Aorta (tissue), 5 donors: ENCODE data around the gene ADCY10. TPM values are rescaled to one million over a fixed set of nuclear protein-coding genes. Genes with fewer than 3 reads are reported as not detected.

ENCODE experiments used
- ATAC-seq: fragments of 200-7000 bp; cut with Tn5 transposase; one replicate; pipeline ENCODE4 v1.9.1; 2022; ENCODE audit warnings: moderate library complexity; ENCODE audit not compliant: low FRiP score
- DNase-seq, 2 donors: peaks; one replicate each; pipeline ENCODE4 v3.0.0-alpha.2; 2020
- H3K27ac ChIP-seq, 2 donors: one replicate each; pipeline ENCODE4 v1.5.1; 2013; ENCODE audit warnings: low read length in 2 of 2, mild to moderate bottlenecking in 2 of 2, moderate library complexity in 2 of 2, control low read depth in 1 of 2, inconsistent platforms in 1 of 2, low read depth in 1 of 2
- H3K27me3 ChIP-seq, 2 donors: one replicate each; pipeline ENCODE4 v1.6.1; 2013; ENCODE audit warnings: control low read depth in 1 of 2, low read length in 1 of 2, mild to moderate bottlenecking in 1 of 2, moderate library complexity in 1 of 2; ENCODE audit not compliant: insufficient read depth in 2 of 2, control insufficient read depth in 1 of 2
- H3K36me3 ChIP-seq, 2 donors: one replicate each; pipeline ENCODE4 v1.6.1; 2013; ENCODE audit warnings: control low read depth in 1 of 2, low read length in 1 of 2, mild to moderate bottlenecking in 1 of 2; ENCODE audit not compliant: insufficient read depth in 2 of 2, control insufficient read depth in 1 of 2
- H3K4me1 ChIP-seq, 2 donors: one replicate each; pipeline ENCODE4 v1.6.1; 2013; ENCODE audit warnings: low read length in 2 of 2, control low read depth in 1 of 2, mild to moderate bottlenecking in 1 of 2, moderate library complexity in 1 of 2; ENCODE audit not compliant: insufficient read depth in 2 of 2, control insufficient read depth in 1 of 2
- H3K4me3 ChIP-seq, 2 donors: one replicate each; pipeline ENCODE4 v1.5.1; 2013; ENCODE audit warnings: low read length in 2 of 2, control low read depth in 1 of 2, mild to moderate bottlenecking in 1 of 2
- H3K9me3 ChIP-seq: one replicate; pipeline ENCODE4 v1.6.1; 2013; ENCODE audit warnings: mild to moderate bottlenecking, low read length; ENCODE audit not compliant: control insufficient read depth
- WGBS, 2 donors: extraction: QIAGEN DNeasy Blood & Tissue Kit; methylation state at CpG; one replicate each; pipeline ENCODE4 v1.1.7; 2013; 5-methylcytosine and 5-hydroxymethylcytosine counted together
- intact Hi-C, 2 donors: fragments of 100-400 bp; cut with DNase I; formaldehyde crosslinking; loops; one replicate each; pipeline versions ENCODE4 v1.14.2 to v1.15.0; 2022
- polyA plus RNA-seq, 2 donors: library from polyadenylated mRNA; stranded (reverse); fragments of 200-250 nt; gene quantifications; one replicate each; pipeline ENCODE4 v1.2.3, GENCODE V29; 2013
- total RNA-seq, 2 donors: library from RNA; stranded (reverse); fragmentation: NEBNext Ultra II Directional; extraction: Animal tissue kit (Norgen Biotek cat#: 25700); gene quantifications; one replicate each; pipeline ENCODE4 v1.2.1, GENCODE V29; 2021
- donor health status: healthy with polysubstance abuse.
- donor health status: Bipolar disorder and iron deficiency.
- donor health status: DM: no; HTN: no; CAD: no.
- donor health status: DM: no; HTN: no; CAD: no.
- donor health status: DM: yes; HTN: yes; CAD: no.

ADCY10 gene
- total and polyA plus RNA-seq, 4 donors: 0.13 to 0.24 (median 0.16) TPM

DNA sequence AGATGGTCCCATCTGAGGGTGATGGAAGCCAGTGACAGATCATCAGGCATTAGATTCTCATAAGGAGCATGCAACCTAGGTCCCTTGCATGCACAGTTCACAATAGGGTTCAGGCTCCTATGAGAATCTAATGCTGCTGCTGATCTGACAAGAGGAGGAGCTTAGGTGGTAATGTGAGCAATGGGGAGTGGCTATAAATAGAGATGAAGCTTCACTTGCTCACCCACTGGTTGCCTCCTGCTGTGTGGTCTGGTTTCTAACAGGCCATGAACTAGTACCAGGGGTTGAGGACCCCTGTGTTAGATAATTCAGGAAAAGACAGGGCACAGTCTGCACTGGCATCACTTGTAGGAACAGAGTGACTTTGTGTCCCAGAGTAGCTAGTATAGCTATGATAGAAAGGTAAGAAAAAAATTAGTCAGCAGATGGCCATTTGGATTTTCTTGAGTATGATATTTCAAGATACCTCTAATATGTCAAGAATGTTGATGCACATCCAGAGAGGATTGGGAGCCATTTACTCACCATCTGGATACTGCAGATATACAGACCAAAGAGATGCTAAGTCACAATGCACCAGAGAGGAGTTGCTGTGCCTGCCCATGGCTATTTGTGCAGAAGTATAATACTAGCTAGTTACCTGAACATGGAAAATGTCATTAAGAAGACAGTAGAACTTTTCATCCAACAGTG, 53.6 kb downstream of the ADCY10 start:
- DNase-seq (no peak), ATAC-seq (no peak)
- no peak overlapping the region for H3K27ac ChIP-seq
- no peak overlapping the region for H3K4me3 ChIP-seq
- H3K36me3 ChIP-seq: no peaks in the 10 kb centered on the region
- no peaks in the 10 kb centered on the region for H3K4me1 ChIP-seq
- no peaks in the 10 kb centered on the region for H3K27me3 ChIP-seq
- intact Hi-C loops: no loop called here
- H3K9me3 ChIP-seq: no peaks in the 10 kb centered on the region

DNA sequence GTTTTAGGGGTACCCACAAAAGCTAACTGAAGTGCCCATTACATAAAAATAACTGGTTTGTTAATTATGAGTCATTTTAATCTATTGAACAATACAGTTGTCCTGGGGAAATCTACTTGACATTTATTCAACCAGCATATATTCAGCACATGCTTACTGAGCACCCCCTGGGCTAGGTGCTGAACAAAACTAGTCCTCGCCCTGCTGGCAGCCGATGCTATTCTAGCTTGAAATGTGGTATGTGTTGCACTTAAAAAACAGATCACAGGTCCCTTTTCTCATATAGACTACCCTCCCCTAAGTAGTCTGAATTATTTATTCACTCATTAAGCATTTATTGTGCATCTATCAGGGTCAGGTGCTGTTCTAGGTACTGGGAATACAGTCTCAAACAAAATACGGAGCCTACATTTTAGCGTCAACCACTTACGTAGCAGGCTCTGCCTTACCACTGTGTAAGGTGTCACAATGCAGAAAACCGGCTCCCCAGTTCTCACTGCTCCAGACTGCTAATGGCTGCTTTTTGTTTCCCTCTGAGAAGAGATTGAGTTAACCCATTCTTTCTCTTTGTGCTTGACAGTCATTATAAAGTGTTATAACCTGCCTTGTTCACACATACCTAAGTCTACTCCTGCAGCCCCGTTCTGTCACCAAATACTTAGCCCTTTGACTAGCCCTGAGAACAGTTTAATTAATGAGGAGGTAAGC, 57.1 kb downstream of the ADCY10 start:
- H3K27me3 ChIP-seq: no peaks in the 10 kb centered on the region
- no peaks in the 10 kb centered on the region for H3K36me3 ChIP-seq
- ATAC-seq: no peak
- no peaks in the 10 kb centered on the region for H3K4me1 ChIP-seq
- no peak overlapping the region for H3K4me3 ChIP-seq
- no peak overlapping the region for H3K27ac ChIP-seq
- no peak for DNase-seq
- WGBS, 2 donors: 84 to 86% methylated on average over 7 of the region's 7 CpGs
- intact Hi-C loops: no loop called here
- no peaks in the 10 kb centered on the region for H3K9me3 ChIP-seq

DNA sequence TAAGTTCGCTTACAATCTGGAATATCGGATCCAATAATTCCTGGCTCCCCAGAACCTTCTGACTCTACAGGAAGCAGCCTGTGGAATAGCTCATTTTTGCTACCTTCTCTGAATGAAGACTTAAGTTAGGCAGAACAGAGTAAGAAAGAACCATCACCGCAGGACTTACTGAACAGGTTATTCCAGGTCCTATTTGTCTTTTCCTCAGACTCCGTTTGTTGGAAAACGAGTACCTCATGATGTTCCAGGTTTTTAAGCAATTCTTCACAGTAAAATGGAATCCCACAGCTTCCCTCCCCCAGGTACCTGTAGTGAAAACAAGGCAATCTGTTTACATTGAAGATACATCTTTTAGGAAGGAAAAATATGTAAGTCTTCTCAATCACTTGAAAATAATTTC, 59.8 kb downstream of the ADCY10 start:
- Histone ChIP-seq H3K9me3 (no peaks in the 10 kb centered on the region), H3K4me3 (no peak overlapping the region), H3K4me1 (no peaks in the 10 kb centered on the region), H3K27me3 (no peaks in the 10 kb centered on the region), H3K36me3 (no peaks in the 10 kb centered on the region), H3K27ac (no peak overlapping the region)
- 83 to 87% methylated on average over 5 of the region's 5 CpGs for WGBS, 2 donors
- no peak for DNase-seq
- intact Hi-C loops: no loop called here
- no peak for ATAC-seq

DNA sequence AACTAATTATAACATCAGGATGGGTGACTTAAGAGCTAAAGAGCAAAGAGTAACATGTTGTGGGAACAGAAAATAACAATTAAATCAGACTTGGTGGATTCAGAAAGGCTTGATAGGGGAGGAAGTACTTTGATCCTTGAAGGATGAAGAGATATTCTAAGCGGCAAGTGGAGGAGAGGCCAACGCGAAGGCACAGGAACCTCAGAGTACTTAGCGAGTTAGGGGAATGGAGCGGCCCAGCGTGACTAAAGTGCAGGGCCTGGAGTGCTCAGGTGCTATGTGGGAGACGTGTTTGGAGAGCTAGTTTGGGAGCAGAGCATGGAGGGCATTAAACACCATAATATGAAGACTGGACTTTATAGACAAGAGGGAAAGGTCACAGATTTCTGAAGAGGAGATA, 64.3 kb downstream of the ADCY10 start:
- H3K9me3 ChIP-seq: no peaks in the 10 kb centered on the region
- intact Hi-C loops: no loop called here

DNA sequence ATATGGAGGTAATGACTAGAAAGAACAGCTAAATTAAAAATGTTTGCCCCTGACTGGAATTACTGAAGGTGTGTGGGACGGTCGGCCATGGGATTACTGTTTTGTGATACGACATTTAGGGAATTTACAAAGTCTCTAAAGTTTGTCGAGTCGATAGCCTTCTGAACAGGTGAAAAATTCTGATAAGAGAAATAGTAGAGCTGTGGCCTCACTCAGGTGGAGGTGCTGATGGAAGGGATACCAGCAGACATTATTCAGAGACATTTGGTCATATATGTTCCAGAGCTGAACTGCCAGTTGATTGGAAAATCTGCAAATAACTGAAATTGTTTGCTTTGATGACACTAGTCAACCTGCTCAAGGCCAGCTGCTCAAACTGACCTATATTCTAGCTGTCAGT, 71.1 kb downstream of the ADCY10 start:
- ATAC-seq (no peak), DNase-seq (no peak)
- H3K4me1 ChIP-seq: no peaks in the 10 kb centered on the region
- H3K27ac ChIP-seq: no peak overlapping the region
- WGBS, 2 donors: 97 to 98% methylated on average over 5 of the region's 5 CpGs
- no peaks in the 10 kb centered on the region for H3K27me3 ChIP-seq
- intact Hi-C loops: no loop called here
- no peak overlapping the region for H3K4me3 ChIP-seq
- H3K36me3 ChIP-seq: no peaks in the 10 kb centered on the region
- no peaks in the 10 kb centered on the region for H3K9me3 ChIP-seq

More for the DNA sequence above, 64.3 kb downstream of the ADCY10 start:
- Histone ChIP-seq H3K4me3 (no peak overlapping the region), H3K27me3 (no peaks in the 10 kb centered on the region), H3K27ac (no peak overlapping the region), H3K4me1 (no peaks in the 10 kb centered on the region), H3K36me3 (no peaks in the 10 kb centered on the region)
- ATAC-seq (no peak), DNase-seq (no peak)
- 95 to 96% methylated on average over 7 of the region's 7 CpGs for WGBS, 2 donors

DNA sequence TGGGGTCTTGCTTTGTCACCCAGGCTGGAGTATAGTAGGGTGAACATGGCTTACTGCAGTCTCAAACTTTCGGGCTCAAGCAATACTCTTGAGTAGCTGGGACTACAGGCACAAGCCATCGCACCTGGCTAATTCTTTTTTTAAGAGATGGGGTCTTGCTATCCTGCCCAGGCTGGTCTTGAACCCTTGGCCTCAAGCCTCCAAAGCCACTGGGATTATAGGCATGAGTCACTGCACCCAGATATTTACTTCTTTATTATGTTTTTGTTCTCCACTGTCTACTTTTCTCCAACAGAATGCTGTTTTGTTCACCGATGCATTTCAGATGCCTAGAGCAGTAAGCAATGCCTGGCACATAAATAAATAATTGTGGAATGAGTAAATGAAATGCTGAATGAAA, 72.4 kb downstream of the ADCY10 start:
- Histone ChIP-seq H3K4me3 (no peak overlapping the region), H3K4me1 (no peaks in the 10 kb centered on the region), H3K27me3 (no peaks in the 10 kb centered on the region), H3K27ac (no peak overlapping the region), H3K9me3 (no peaks in the 10 kb centered on the region), H3K36me3 (no peaks in the 10 kb centered on the region)
- intact Hi-C loops: no loop called here
- 93 to 94% methylated on average over 3 of the region's 3 CpGs for WGBS, 2 donors
- DNase-seq: no peak
- no peak for ATAC-seq

DNA sequence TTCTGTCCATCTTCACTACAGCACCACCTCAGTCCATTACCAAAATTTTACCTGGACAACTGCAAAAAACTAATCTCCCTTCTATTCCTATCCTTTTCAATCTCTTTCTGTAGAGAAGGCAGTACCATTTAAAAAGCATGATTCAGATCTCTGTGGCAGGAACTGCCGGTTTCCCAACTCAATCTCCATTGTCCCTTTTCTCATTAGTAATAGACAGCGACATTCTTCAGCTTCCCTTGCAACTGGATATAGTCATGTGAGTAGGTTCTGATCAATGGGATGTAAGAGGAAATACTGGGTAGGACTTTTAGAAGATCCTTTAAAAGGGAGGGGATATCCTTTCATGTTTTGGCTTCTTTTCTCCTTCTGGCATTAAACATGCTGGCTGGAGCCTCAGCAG, 74.9 kb downstream of the ADCY10 start:
- Histone ChIP-seq H3K27me3 (no peaks in the 10 kb centered on the region), H3K9me3 (no peaks in the 10 kb centered on the region), H3K4me1 (no peaks in the 10 kb centered on the region), H3K4me3 (no peak overlapping the region), H3K36me3 (no peaks in the 10 kb centered on the region), H3K27ac (no peak overlapping the region)
- no peak for ATAC-seq
- 91 to 96% methylated on average over 2 of the region's 2 CpGs for WGBS, 2 donors
- intact Hi-C loops: no loop called here
- DNase-seq: no peak

DNA sequence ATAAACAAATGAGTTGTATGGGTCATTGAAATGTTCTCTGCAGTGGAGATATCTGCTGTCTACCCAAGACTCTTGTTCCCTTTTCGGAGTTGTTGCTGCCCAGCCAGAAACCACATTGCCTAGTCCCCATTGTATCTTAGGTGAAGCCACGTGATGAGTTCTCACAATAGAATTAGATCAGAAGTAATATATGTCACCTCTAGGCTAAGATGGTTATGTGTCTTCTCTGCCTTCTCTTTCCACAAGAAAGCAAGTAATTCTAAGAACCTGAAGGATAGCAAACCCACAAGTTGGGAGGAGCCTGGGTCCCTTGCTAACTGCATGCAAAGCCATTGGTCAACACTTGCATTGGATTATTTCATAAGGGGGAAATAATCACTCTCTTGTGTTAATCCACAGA, 76.6 kb downstream of the ADCY10 start:
- Histone ChIP-seq H3K27ac (no peak overlapping the region), H3K36me3 (no peaks in the 10 kb centered on the region), H3K4me1 (no peaks in the 10 kb centered on the region), H3K9me3 (no peaks in the 10 kb centered on the region), H3K27me3 (no peaks in the 10 kb centered on the region), H3K4me3 (no peak overlapping the region)
- intact Hi-C loops: no loop called here
- ATAC-seq: no peak
- WGBS, 2 donors: 54 to 87% methylated on average over 2 of the region's 2 CpGs
- no peak for DNase-seq

DNA sequence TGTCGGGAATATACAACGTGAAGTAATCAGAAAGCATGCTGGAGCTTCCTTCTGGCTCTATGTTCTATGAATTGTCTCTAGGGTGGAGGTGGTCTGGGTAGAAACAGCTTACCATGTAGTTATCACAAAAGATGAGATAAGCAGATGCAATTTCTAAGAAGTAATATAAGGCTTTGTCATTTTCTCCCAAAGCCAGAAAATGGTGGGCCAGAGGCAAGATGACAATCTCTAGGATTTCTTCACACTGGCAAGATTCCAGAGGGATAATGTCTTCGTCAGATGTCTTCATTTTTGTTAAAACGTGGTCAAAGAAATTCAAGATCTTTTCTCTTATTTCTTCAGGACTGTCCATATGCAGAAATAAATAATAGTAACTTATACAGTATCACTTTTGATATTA, 77.7 kb downstream of the ADCY10 start:
- ATAC-seq: no peak
- intact Hi-C loops: no loop called here
- DNase-seq: no peak
- Histone ChIP-seq H3K27me3 (no peaks in the 10 kb centered on the region), H3K4me3 (no peak overlapping the region), H3K4me1 (no peaks in the 10 kb centered on the region), H3K36me3 (no peaks in the 10 kb centered on the region), H3K9me3 (no peaks in the 10 kb centered on the region), H3K27ac (no peak overlapping the region)
- 78 to 94% methylated on average over 4 of the region's 4 CpGs for WGBS, 2 donors
